ENCODE data around the gene EML4.

DNA sequence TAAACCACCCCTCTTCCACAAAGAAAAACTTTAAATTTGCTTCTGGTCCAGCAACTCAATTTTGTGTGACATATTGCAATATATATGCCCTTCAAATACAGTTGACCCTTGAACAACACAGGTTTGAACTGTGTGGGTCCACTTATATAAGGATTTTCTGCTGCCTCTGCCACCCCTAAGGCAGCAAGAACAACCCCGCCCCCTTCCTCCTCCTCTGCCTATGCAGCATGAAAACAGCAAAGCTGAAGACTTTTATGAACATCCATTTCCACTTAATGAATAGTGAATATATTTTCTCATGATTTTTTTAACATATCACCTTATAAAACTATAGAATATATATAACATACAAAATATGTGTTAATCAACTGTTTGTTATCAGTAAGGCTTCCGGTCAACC lies 58.3 kb downstream of the EML4 start:
- no peak for TF ChIP-seq EZH2phosphoT487 (IDR thresholded peaks at IDR 0.05)
- TF ChIP-seq, protein P1, sequence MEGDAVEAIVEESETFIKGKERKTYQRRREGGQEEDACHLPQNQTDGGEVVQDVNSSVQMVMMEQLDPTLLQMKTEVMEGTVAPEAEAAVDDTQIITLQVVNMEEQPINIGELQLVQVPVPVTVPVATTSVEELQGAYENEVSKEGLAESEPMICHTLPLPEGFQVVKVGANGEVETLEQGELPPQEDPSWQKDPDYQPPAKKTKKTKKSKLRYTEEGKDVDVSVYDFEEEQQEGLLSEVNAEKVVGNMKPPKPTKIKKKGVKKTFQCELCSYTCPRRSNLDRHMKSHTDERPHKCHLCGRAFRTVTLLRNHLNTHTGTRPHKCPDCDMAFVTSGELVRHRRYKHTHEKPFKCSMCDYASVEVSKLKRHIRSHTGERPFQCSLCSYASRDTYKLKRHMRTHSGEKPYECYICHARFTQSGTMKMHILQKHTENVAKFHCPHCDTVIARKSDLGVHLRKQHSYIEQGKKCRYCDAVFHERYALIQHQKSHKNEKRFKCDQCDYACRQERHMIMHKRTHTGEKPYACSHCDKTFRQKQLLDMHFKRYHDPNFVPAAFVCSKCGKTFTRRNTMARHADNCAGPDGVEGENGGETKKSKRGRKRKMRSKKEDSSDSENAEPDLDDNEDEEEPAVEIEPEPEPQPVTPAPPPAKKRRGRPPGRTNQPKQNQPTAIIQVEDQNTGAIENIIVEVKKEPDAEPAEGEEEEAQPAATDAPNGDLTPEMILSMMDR (IDR thresholded peaks at IDR 0.05) = no peak

Data from neural progenitor cell (in vitro differentiated cells).